A549 (cell line): ENCODE results near the gene AGAP3.

Source experiments
- CTCF ChIP-seq: fragments of >200 bp; sonication (Bioruptor Twin); formaldehyde crosslinking; IDR thresholded peaks from 3 replicates; pipeline ENCODE4 v1.5.1; 2016
- RAD21 ChIP-seq, 2 experiments: fragments of >200 bp in 1 of 2; sonication (Bioruptor Twin) in 1 of 2; formaldehyde crosslinking in 1 of 2; IDR thresholded peaks in 1 of 2; conservative IDR thresholded peaks in 1 of 2; 2 replicates in 1 of 2; 3 replicates in 1 of 2; pipeline ENCODE4 v1.6.1; 2012 to 2018; ENCODE audit warnings: inconsistent platforms in 1 of 2
- USF2 ChIP-seq: fragments of 450-650 bp; IDR thresholded peaks from 2 replicates; pipeline ENCODE4 v1.6.1; 2014; ENCODE audit warnings: antibody characterized with exemption

- TF ChIP-seq CTCF (no peak), USF2 (no peak), RAD21 (conservative IDR thresholded peaks at IDR 0.05 in 1 of 2, IDR thresholded peaks at IDR 0.05 in 1 of 2) (no peak)
Measured at GRCh38 chr7:151144387-151144786, 58.1 kb downstream of the AGAP3 start.
